H1 (cell line): ENCODE data around the gene MYO5B. TPM values are rescaled to one million over a fixed set of nuclear protein-coding genes. Genes with fewer than 3 reads are reported as not detected.
A peak's percentile ranks its signal among the peaks of the same experiment; 100 is the strongest.

Source experiments
- CTCF ChIA-PET: fragments of 300-600 bp; sonication (Branson Sonifier 250); formaldehyde crosslinking; loops from one replicate; lab custom pipeline; 2021; ENCODE audit not compliant: partially characterized antibody; lab: Charles Lee
- POLR2A ChIA-PET: fragments of 300-600 bp; sonication (Branson Sonifier 250); formaldehyde crosslinking; loops from one replicate; lab custom pipeline; 2021; ENCODE audit warnings: inconsistent platforms; ENCODE audit not compliant: partially characterized antibody; lab: Charles Lee
- DNase-seq, 2 experiments: peaks; one replicate each; pipeline versions ENCODE4 v3.0.0 to v3.0.0-alpha.2; 2010 to 2022; ENCODE audit warnings: low spot score in 2 of 2, low read depth in 1 of 2, mixed read lengths in 1 of 2
- FAIRE-seq: peaks from 2 replicates; lab custom pipeline; 2011; peaks lifted over from hg19 to GRCh38; lab: Jason Lieb, UNC
- H2AFZ ChIP-seq: 2 replicates; pipeline ENCODE4 v1.8.1; 2012; ENCODE audit warnings: low read length, inconsistent platforms
- H2AK5ac ChIP-seq: 2 replicates; pipeline ENCODE4 v1.6.1; 2013; ENCODE audit warnings: low read depth, low read length
- H2BK120ac ChIP-seq: replicated peaks from 2 replicates; pipeline ENCODE3; 2013; ENCODE audit warnings: low read depth, low read length, inconsistent platforms
- H2BK12ac ChIP-seq: 2 replicates; pipeline ENCODE4 v1.6.1; 2013; ENCODE audit warnings: low read depth, low read length
- H2BK15ac ChIP-seq: 2 replicates; pipeline ENCODE4 v1.6.1; 2013; ENCODE audit warnings: low read length
- H2BK20ac ChIP-seq: 2 replicates; pipeline ENCODE4 v1.6.1; 2013; ENCODE audit warnings: low read length
- H2BK5ac ChIP-seq: 2 replicates; pipeline ENCODE4 v1.6.1; 2013; ENCODE audit warnings: low read depth, low read length
- H3K14ac ChIP-seq: 2 replicates; pipeline ENCODE4 v1.6.1; 2013; ENCODE audit warnings: inconsistent platforms; ENCODE audit not compliant: insufficient read length
- H3K18ac ChIP-seq: 2 replicates; pipeline ENCODE4 v1.6.1; 2013; ENCODE audit warnings: low read length; ENCODE audit errors: extremely low read depth
- H3K23ac ChIP-seq: 2 replicates; pipeline ENCODE4 v1.6.1; 2013; ENCODE audit warnings: inconsistent platforms; ENCODE audit not compliant: insufficient read length
- H3K23me2 ChIP-seq: 2 replicates; pipeline ENCODE4 v1.6.1; 2013; ENCODE audit warnings: low read depth, low read length
- H3K27ac ChIP-seq: 2 replicates; pipeline ENCODE4 v1.6.1; 2011; ENCODE audit warnings: low read depth, low read length, inconsistent platforms
- H3K27me3 ChIP-seq, 4 experiments: replicated peaks in 1 of 4; 1 replicate in 1 of 4; 2 replicates in 3 of 4; pipeline versions ENCODE4 v1.6.1 to v1.8.1; 2011 to 2013; ENCODE audit warnings: low read length in 3 of 4, mild to moderate bottlenecking in 3 of 4, inconsistent platforms in 2 of 4, mixed read lengths in 2 of 4, moderate library complexity in 1 of 4; ENCODE audit not compliant: control insufficient read depth in 3 of 4, insufficient read depth in 3 of 4; ENCODE audit errors: extremely low read depth in 1 of 4
- H3K36me3 ChIP-seq, 4 experiments: 2 replicates each; pipeline versions ENCODE4 v1.6.1 to v1.8.1; 2011 to 2013; ENCODE audit warnings: mild to moderate bottlenecking in 4 of 4, low read length in 3 of 4, moderate library complexity in 2 of 4, control low read depth in 1 of 4, inconsistent platforms in 1 of 4; ENCODE audit not compliant: insufficient read depth in 4 of 4, control insufficient read depth in 2 of 4
- H3K4ac ChIP-seq: replicated peaks from 2 replicates; pipeline ENCODE3; 2013; ENCODE audit warnings: low read length, low read depth, mixed read lengths, inconsistent platforms; ENCODE audit not compliant: insufficient read length
- H3K4me1 ChIP-seq, 4 experiments: replicated peaks in 1 of 4; 1 replicate in 1 of 4; 2 replicates in 3 of 4; pipeline versions ENCODE4 v1.6.1 to v1.8.1; 2011 to 2013; ENCODE audit warnings: low read length in 3 of 4, inconsistent platforms in 2 of 4, mixed read lengths in 1 of 4; ENCODE audit not compliant: insufficient read depth in 4 of 4, control insufficient read depth in 3 of 4
- H3K4me2 ChIP-seq, 2 experiments: 2 replicates each; pipeline versions ENCODE4 v1.6.1 to v1.8.1; 2011 to 2013; ENCODE audit warnings: low read depth in 2 of 2, low read length in 2 of 2, control low read depth in 1 of 2, inconsistent platforms in 1 of 2, mild to moderate bottlenecking in 1 of 2; ENCODE audit not compliant: insufficient read depth in 1 of 2
- H3K4me3 ChIP-seq, 4 experiments: fragments of 200-600, 300-600 bp in 1 of 4; sonication (generic), shearing (Covaris generic), sonication (Bioruptor Twin) in 1 of 4; 2 replicates each; pipeline versions ENCODE4 v1.5.1 to v1.8.1; 2011 to 2016; ENCODE audit warnings: low read length in 4 of 4, low read depth in 3 of 4, control low read depth in 2 of 4, inconsistent platforms in 2 of 4, mild to moderate bottlenecking in 2 of 4, mixed read lengths in 1 of 4, moderate library complexity in 1 of 4; ENCODE audit not compliant: insufficient read depth in 2 of 4; ENCODE audit errors: extremely low read depth in 1 of 4
- H3K56ac ChIP-seq: replicated peaks from 2 replicates; pipeline ENCODE3; 2013; ENCODE audit warnings: low read depth, mild to moderate bottlenecking, mixed read lengths, low read length, inconsistent platforms; ENCODE audit not compliant: insufficient read length
- H3K79me1 ChIP-seq: 2 replicates; pipeline ENCODE4 v1.6.1; 2013; ENCODE audit warnings: low read depth, low read length, control low read depth
- H3K79me2 ChIP-seq, 2 experiments: 2 replicates each; pipeline versions ENCODE4 v1.6.1 to v1.8.1; 2012 to 2013; ENCODE audit warnings: low read length in 2 of 2, mild to moderate bottlenecking in 2 of 2, inconsistent platforms in 1 of 2; ENCODE audit not compliant: insufficient read depth in 2 of 2, control insufficient read depth in 1 of 2
- H3K9ac ChIP-seq, 4 experiments: replicated peaks in 1 of 4; 1 replicate in 1 of 4; 2 replicates in 3 of 4; pipeline versions ENCODE4 v1.6.1 to v1.8.1; 2011 to 2013; ENCODE audit warnings: low read depth in 3 of 4, low read length in 3 of 4, control low read depth in 2 of 4, mild to moderate bottlenecking in 2 of 4, moderate library complexity in 2 of 4, inconsistent platforms in 1 of 4; ENCODE audit errors: extremely low read depth in 1 of 4
- H3K9me3 ChIP-seq, 2 experiments: 2 replicates each; pipeline versions ENCODE4 v1.6.1 to v1.8.1; 2012 to 2013; ENCODE audit warnings: mild to moderate bottlenecking in 2 of 2, moderate library complexity in 2 of 2, control low read depth in 1 of 2, inconsistent platforms in 1 of 2, low read depth in 1 of 2, low read length in 1 of 2, mixed read lengths in 1 of 2; ENCODE audit not compliant: insufficient read depth in 2 of 2
- H4K20me1 ChIP-seq, 2 experiments: replicated peaks in 1 of 2; 2 replicates each; pipeline versions ENCODE3 to v1.8.1; 2011 to 2013; ENCODE audit warnings: inconsistent platforms in 2 of 2, low read length in 2 of 2, mild to moderate bottlenecking in 1 of 2; ENCODE audit not compliant: insufficient read depth in 2 of 2, control insufficient read depth in 1 of 2
- H4K5ac ChIP-seq: 2 replicates; pipeline ENCODE4 v1.6.1; 2013; ENCODE audit warnings: low read length, low read depth, mixed read lengths, inconsistent platforms; ENCODE audit not compliant: insufficient read length
- H4K8ac ChIP-seq: 2 replicates; pipeline ENCODE4 v1.8.0; 2013; ENCODE audit warnings: mild to moderate bottlenecking, moderate library complexity, low read length, inconsistent platforms; ENCODE audit not compliant: insufficient read depth; ENCODE audit errors: extremely low read depth
- H4K91ac ChIP-seq: replicated peaks from 2 replicates; pipeline ENCODE3; 2013; ENCODE audit warnings: low read length, mixed read lengths, inconsistent platforms; ENCODE audit not compliant: insufficient read length
- CTBP2 ChIP-seq: IDR thresholded peaks from 2 replicates; pipeline ENCODE4 v1.7.0; 2011; ENCODE audit warnings: borderline replicate concordance, mild to moderate bottlenecking, moderate library complexity, mixed read lengths, low read length; ENCODE audit not compliant: insufficient read depth, insufficient read length
- E2F6 ChIP-seq: IDR thresholded peaks from 2 replicates; pipeline ENCODE4 v1.6.1; 2012; ENCODE audit warnings: inconsistent platforms
- WGBS, 2 experiments: shearing (Covaris generic) in 1 of 2; methylation state at CpG; one replicate each; pipeline versions ENCODE4 v1.1.6 to v1.1.7; 2013 to 2015; ENCODE audit warnings: low lambda C conversion rate in 2 of 2, mixed read lengths in 2 of 2, inconsistent platforms in 1 of 2, low coverage in 1 of 2, missing lambda C conversion rate in 1 of 2; ENCODE audit not compliant: insufficient replicate concordance in 2 of 2, insufficient coverage in 1 of 2, insufficient read length in 1 of 2; ENCODE audit errors: extremely low coverage in 1 of 2, missing lambda C conversion rate in 1 of 2; 5-methylcytosine and 5-hydroxymethylcytosine counted together
- polyA plus RNA-seq, 7 experiments: library from polyadenylated mRNA; depleted of rRNA in 3 of 7; stranded (reverse) in 5 of 7; unstranded in 2 of 7; fragments of >200 nt in 5 of 7; fragments of 200-250 nt in 2 of 7; gene quantifications; 1 replicate in 5 of 7; 2 replicates in 1 of 7; 4 replicates in 1 of 7; pipeline versions ENCODE4 v1.2.1 to v1.2.3, GENCODE V29; 2011 to 2013; ENCODE audit warnings: missing spikeins in 2 of 7, mixed read lengths in 2 of 7
- total RNA-seq: library from RNA; stranded (reverse); fragmentation: NEBNext Ultra II Directional; extraction: Animal tissue kit (Norgen Biotek cat#: 25700); gene quantifications from 2 replicates; pipeline ENCODE4 v1.2.1, GENCODE V29; 2021

Gene MYO5B
- total and polyA plus RNA-seq, 2 of the 8 experiments (the other 6 are each of a cell fraction or from before 2014, with no cell fraction given) = 6.4 to 7.7 TPM

- WGBS, 2 experiments = 77% methylated on average over 6 of the region's 6 CpGs; no CpG with 5 or more reads in 1 of the 2 experiments
- CTCF ChIA-PET = interaction anchor here (0.7 to 14.2 kb wide), 5 partner anchors 14 to 336 kb away, joined by 3 to 157 read pairs (median 3); no protein-coding TSS in a partner anchor
Measured at GRCh38 chr18:49845629-49846360, 349.2 kb downstream of the MYO5B start.

More at GRCh38 chr18:49845629-49846360, 349.2 kb downstream of the MYO5B start:
- no peak overlapping the region for H3K4ac ChIP-seq
- H4K20me1 ChIP-seq = no peaks in the 10 kb centered on the region
- no peaks in the 10 kb centered on the region for H3K36me3 ChIP-seq
- H4K8ac ChIP-seq = no peak overlapping the region
- POLR2A ChIA-PET = interaction anchor here (0.8 to 1.6 kb wide), 4 partner anchors 10 to 358 kb away, joined by 3 to 4 read pairs (median 3); partner anchors contain the start of genes ACAA2 and C18orf32
- FAIRE-seq (no peak), DNase-seq (no peak)
- no peak overlapping the region for H3K23ac ChIP-seq
- no peak overlapping the region for H3K4me2 ChIP-seq
- H3K23me2 ChIP-seq = no peaks in the 10 kb centered on the region; the same call in 1 of the 2 replicates
- peaks cover 0 to 25% (median 9%) of the 10 kb centered on the region in 4 experiments; a peak in 5 of 7 replicates for H3K4me1 ChIP-seq
- no peak overlapping the region for H4K91ac ChIP-seq
- TF ChIP-seq CTBP2 (no peak), E2F6 (0 out of 2 replicates have a peak, but pooled peaks have one; percentile 19)
- no peak overlapping the region for H3K14ac ChIP-seq
- peak overlapping the region; percentile 69; the same call in 1 of the 2 replicates for H2BK12ac ChIP-seq
- H3K79me1 ChIP-seq = no peaks in the 10 kb centered on the region
- H3K27ac ChIP-seq = no peak overlapping the region
- H3K79me2 ChIP-seq = no peaks in the 10 kb centered on the region
- no peak overlapping the region for H2BK120ac ChIP-seq
- peak overlapping the region; percentile 38; the same call in 1 of the 2 replicates for H3K18ac ChIP-seq
- H2AK5ac ChIP-seq = no peak overlapping the region
- H3K9ac ChIP-seq = no peak overlapping the region
- H2BK5ac ChIP-seq = no peak overlapping the region
- H2AFZ ChIP-seq = no peak overlapping the region
- no peaks in the 10 kb centered on the region for H3K9me3 ChIP-seq
- no peaks in the 10 kb centered on the region for H3K27me3 ChIP-seq
- no peak overlapping the region for H3K56ac ChIP-seq
- H3K4me3 ChIP-seq = no peak overlapping the region
- H2BK15ac ChIP-seq = peak overlapping the region; percentile 18; the same call in 1 of the 2 replicates
- no peak overlapping the region for H4K5ac ChIP-seq
- 0 out of 2 replicates have a peak overlapping the region, but pooled peaks have one; percentile 21 for H2BK20ac ChIP-seq
